Measurements from ENCODE around the gene GOLGA6L7.
"Not testable (repeated sequence)": the region's sequence is repeated elsewhere in the genome, so short reads cannot be mapped to it uniquely, and the experiment has no call there.

GRCh38 chr15:28849271-28849670, 827 bp upstream of the GOLGA6L7 start:
- not testable (repeated sequence) for TF ChIP-seq RAD21 (IDR thresholded peaks at IDR 0.05; ENCODE audit: low read length); CTCF (conservative IDR thresholded peaks at IDR 0.05; ENCODE audit: low read depth, low read length); RFX5 (IDR thresholded peaks at IDR 0.05; ENCODE audit: low read depth, low read length); SMC3 (IDR thresholded peaks at IDR 0.05; ENCODE audit: low read depth, low read length); POLR2A (IDR thresholded peaks at IDR 0.05; ENCODE audit: low read depth, low read length)

Measured in IMR-90 (cell line).